ENCODE results near the gene ELK4. TPM values are rescaled to one million over a fixed set of nuclear protein-coding genes. Genes with fewer than 3 reads are reported as not detected.
"Not testable (repeated sequence)": the region's sequence is repeated elsewhere in the genome, so short reads cannot be mapped to it uniquely, and the experiment has no call there.

The ELK4 gene
- total and polyA plus RNA-seq, 2 experiments from 2014 or later = 5.1 to 16.4 TPM

DNA sequence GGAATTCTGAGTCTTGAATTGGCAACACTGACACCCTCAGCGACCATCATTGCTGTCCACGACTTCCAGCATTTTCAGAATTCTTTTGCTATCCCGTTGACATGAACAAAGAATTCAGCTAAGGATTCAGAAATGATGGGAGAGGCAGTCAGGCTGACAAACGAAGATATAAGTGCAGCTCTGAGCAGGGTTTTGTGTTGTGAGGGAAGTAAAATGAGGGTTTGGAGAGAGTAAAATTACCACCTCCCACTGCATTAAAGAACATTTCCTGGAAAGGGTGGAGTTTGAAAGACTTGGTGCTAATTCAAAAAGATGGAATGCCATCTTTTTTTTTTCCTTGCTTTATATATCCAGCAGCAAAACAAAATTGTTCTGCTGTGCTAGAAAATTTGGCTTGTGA, 4.9 kb upstream of the ELK4 start:
- Histone ChIP-seq H3K36me3 (ENCODE audit: low read depth) (no peaks in the 10 kb centered on the region), H3K27ac (no peak overlapping the region), H3K9me3 (ENCODE audit: low read depth) (no peaks in the 10 kb centered on the region), H2AFZ (peak overlapping the region; percentile 81), H3K4me2 (ENCODE audit: unreplicated experiment) (peak overlapping the region; percentile 71), H3K79me2 (ENCODE audit: insufficient read depth) (no peaks in the 10 kb centered on the region), H3K4me1 (ENCODE audit: insufficient read depth) (peaks cover 23% of the 10 kb centered on the region), H3K9me2 (ENCODE audit: insufficient read depth) (no peaks in the 10 kb centered on the region), H3F3A (ENCODE audit: insufficient read depth) (peaks cover 27% of the 10 kb centered on the region), H3K27me3 (replicated peaks; ENCODE audit: insufficient read depth) (no peaks in the 10 kb centered on the region), H3K4me3 (peak overlapping the region; percentile 61), H3K9ac (no peak overlapping the region), H4K20me1 (ENCODE audit: insufficient read depth) (no peaks in the 10 kb centered on the region)
- TF ChIP-seq EZH2 (IDR thresholded peaks at IDR 0.05; ENCODE audit: insufficient read depth, poor library complexity, severe bottlenecking) (no peak), EZH2phosphoT487 (IDR thresholded peaks at IDR 0.05; ENCODE audit: insufficient read depth, low read depth) (no peak)
- in situ Hi-C loops (cut with MboI) = no loop called here
- DNase-seq = peak; percentile 31
- WGBS, 2 experiments (ENCODE audit: low coverage in 1 of 2, low lambda C conversion rate in 2 of 2, missing lambda C conversion rate in 2 of 2) = 2 to 11% methylated on average over 4 of the region's 4 CpGs

DNA sequence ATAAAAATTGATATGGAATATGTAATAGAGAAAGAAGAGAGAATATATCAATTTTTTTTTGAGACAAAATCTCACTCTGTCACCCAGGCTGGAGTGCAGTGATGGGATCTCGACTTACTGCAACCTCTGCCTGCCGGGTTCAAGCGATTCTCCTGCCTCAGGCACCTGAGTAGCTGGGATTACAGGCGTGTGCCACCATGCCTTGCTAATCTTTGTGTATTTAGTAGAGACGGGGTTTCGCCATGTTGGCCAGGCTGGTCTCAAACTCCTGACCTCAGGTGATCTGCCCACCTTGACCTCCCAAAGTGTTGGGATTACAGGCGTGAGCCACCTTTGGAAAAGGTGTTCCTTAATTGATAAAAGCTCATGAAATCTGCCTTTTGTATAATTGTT, 4.3 kb upstream of the ELK4 start:
- H3K4me3 ChIP-seq; H3K27ac ChIP-seq; in situ Hi-C loops (cut with MboI); H3K27me3 ChIP-seq (replicated peaks; ENCODE audit: insufficient read depth); H3K79me2 ChIP-seq (ENCODE audit: insufficient read depth); H4K20me1 ChIP-seq (ENCODE audit: insufficient read depth); DNase-seq; H3K9me2 ChIP-seq (ENCODE audit: insufficient read depth); H3K4me2 ChIP-seq (ENCODE audit: unreplicated experiment); H3K9ac ChIP-seq; H2AFZ ChIP-seq; H3K36me3 ChIP-seq (ENCODE audit: low read depth); H3K9me3 ChIP-seq (ENCODE audit: low read depth): not testable (repeated sequence)
- peaks cover 27% of the 10 kb centered on the region for H3F3A ChIP-seq (ENCODE audit: insufficient read depth)
- H3K4me1 ChIP-seq (ENCODE audit: insufficient read depth) = peaks cover 23% of the 10 kb centered on the region
- 76 to 79% methylated on average over 7 of the region's 7 CpGs for WGBS, 2 experiments (ENCODE audit: low coverage in 1 of 2, low lambda C conversion rate in 2 of 2, missing lambda C conversion rate in 2 of 2)

DNA sequence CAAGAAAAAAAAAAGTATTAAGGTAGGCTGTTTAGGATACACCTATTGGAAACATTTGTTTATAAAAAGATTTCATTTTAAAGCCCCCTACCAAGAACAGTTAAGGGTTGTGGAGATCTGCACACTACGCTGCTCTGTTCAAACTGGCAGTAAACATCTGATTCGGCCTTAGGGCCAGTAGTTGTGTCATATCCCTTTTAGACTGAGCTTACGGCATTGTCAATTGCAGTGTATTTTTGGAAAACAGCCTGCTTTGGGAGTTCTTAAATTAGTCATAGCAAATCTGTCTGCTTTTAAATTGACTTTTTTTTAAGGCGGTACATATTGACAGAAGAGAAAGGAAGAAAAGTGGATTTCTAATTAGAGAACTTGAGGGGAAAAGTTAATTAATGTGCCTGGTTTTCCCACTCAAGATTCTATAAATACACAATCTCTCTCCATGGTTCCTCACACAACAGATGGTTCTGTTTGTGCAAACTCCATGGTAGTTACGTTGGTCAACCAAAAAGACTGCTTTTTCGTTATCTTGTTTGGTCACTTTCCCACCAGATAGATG, 1.7 kb upstream of the ELK4 start:
- peak overlapping the region; percentile 22; the same call in 1 of the 2 replicates for H3K4me3 ChIP-seq
- in situ Hi-C loops (cut with MboI) = no loop called here
- no peak overlapping the region for H3K4me2 ChIP-seq (ENCODE audit: unreplicated experiment)
- H3K79me2 ChIP-seq (ENCODE audit: insufficient read depth) = peaks cover 27% of the 10 kb centered on the region
- H3K4me1 ChIP-seq (ENCODE audit: insufficient read depth) = peaks cover 36% of the 10 kb centered on the region
- peak; percentile 93 for DNase-seq
- H3F3A ChIP-seq (ENCODE audit: insufficient read depth) = peaks cover 39% of the 10 kb centered on the region
- 16 to 24% methylated on average over 6 of the region's 6 CpGs for WGBS, 2 experiments (ENCODE audit: low coverage in 1 of 2, low lambda C conversion rate in 2 of 2, missing lambda C conversion rate in 2 of 2)
- H3K9me3 ChIP-seq (ENCODE audit: low read depth) = no peaks in the 10 kb centered on the region
- no peaks in the 10 kb centered on the region for H3K27me3 ChIP-seq (replicated peaks; ENCODE audit: insufficient read depth)
- no peak for TF ChIP-seq EZH2phosphoT487 (IDR thresholded peaks at IDR 0.05; ENCODE audit: insufficient read depth, low read depth)
- TF ChIP-seq EZH2 (IDR thresholded peaks at IDR 0.05; ENCODE audit: insufficient read depth, poor library complexity, severe bottlenecking) = no peak
- H4K20me1 ChIP-seq (ENCODE audit: insufficient read depth) = no peaks in the 10 kb centered on the region
- H3K27ac ChIP-seq = peak overlapping the region; percentile 94
- H3K36me3 ChIP-seq (ENCODE audit: low read depth) = no peaks in the 10 kb centered on the region
- no peaks in the 10 kb centered on the region for H3K9me2 ChIP-seq (ENCODE audit: insufficient read depth)
- H3K9ac ChIP-seq = peak overlapping the region; percentile 91; the same call in 1 of the 2 replicates
- H2AFZ ChIP-seq = peak overlapping the region; percentile 34

DNA sequence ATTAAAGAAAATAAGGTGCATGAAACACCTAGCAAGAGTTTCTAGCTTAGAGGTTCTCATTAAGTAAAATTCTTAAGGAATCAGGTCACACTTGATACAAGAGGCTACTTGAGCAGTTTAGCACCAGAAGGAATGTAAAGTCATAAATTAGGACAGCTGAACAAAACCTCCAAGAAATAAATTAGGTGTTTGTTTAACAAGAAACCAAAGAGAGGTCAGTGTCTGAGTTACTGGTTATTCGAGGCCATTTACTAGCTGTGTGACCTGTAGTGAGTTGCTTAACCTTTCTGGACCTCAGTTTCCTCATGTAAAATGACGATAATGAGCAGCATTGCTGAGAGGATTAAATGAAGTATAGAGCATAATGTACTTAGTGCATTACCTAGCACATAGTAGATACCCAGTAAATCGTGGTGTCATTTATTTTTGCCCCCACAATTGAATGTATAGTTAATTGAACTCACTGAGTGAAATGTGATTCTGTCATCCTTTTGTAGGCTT, 908 bp upstream of the ELK4 start:
- Histone ChIP-seq H3K27me3 (replicated peaks; ENCODE audit: insufficient read depth) (no peaks in the 10 kb centered on the region), H3K4me1 (ENCODE audit: insufficient read depth) (peaks cover 36% of the 10 kb centered on the region), H3K79me2 (ENCODE audit: insufficient read depth) (peaks cover 35% of the 10 kb centered on the region), H3F3A (ENCODE audit: insufficient read depth) (peaks cover 39% of the 10 kb centered on the region), H3K36me3 (ENCODE audit: low read depth) (no peaks in the 10 kb centered on the region), H3K9me2 (ENCODE audit: insufficient read depth) (no peaks in the 10 kb centered on the region), H3K27ac (peak overlapping the region; percentile 94), H4K20me1 (ENCODE audit: insufficient read depth) (no peaks in the 10 kb centered on the region), H3K4me3 (peak overlapping the region; percentile 88), H3K9me3 (ENCODE audit: low read depth) (no peaks in the 10 kb centered on the region), H3K4me2 (ENCODE audit: unreplicated experiment) (peak overlapping the region; percentile 83), H3K9ac (peak overlapping the region; percentile 91), H2AFZ (peak overlapping the region; percentile 90)
- in situ Hi-C loops (cut with MboI) = no loop called here
- TF ChIP-seq EZH2 (IDR thresholded peaks at IDR 0.05; ENCODE audit: insufficient read depth, poor library complexity, severe bottlenecking) = no peak
- TF ChIP-seq EZH2phosphoT487 (IDR thresholded peaks at IDR 0.05; ENCODE audit: insufficient read depth, low read depth) = no peak
- 54 to 64% methylated on average over 3 of the region's 3 CpGs for WGBS, 2 experiments (ENCODE audit: low coverage in 1 of 2, low lambda C conversion rate in 2 of 2, missing lambda C conversion rate in 2 of 2)
- DNase-seq = peak; percentile 28
